OCI-LY7 (cell line): Measurements from ENCODE around the gene HMOX1.

Experiments
- EZH2phosphoT487 ChIP-seq: fragments of 200-600 bp; sonication (generic); IDR thresholded peaks from 2 replicates; pipeline ENCODE4 v1.6.1; 2018; ENCODE audit warnings: low read depth, borderline replicate concordance, mild to moderate bottlenecking, mixed run types, antibody characterized with exemption, low read length, moderate library complexity, mixed read lengths
- TF ChIP-seq, protein P1 (sequence below): fragments of 200-600 bp; sonication (generic); conservative IDR thresholded peaks from 2 replicates; pipeline ENCODE4 v1.5.1; 2014; ENCODE audit warnings: mild to moderate bottlenecking, antibody characterized with exemption, low read length, moderate library complexity, mixed read lengths

DNA sequence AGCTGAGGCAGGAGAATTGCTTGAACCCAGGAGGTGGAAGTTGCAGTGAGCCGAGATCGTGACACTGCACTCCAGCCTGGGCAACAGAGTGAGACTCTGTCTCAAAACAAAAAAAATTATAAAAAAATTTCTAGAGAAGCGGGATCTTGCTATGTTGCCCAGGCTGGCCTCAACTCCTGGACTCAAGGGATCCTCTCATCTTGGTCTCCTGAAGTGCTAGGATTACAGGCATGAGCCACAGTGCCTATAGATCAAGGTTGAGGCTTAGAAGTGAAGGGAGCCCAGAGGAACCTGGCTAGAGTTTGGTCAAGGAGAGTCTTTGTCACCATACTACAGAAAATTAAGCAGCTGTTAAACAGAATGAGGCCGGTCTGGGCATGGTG lies 17.7 kb downstream of the HMOX1 start:
- TF ChIP-seq, protein P1, sequence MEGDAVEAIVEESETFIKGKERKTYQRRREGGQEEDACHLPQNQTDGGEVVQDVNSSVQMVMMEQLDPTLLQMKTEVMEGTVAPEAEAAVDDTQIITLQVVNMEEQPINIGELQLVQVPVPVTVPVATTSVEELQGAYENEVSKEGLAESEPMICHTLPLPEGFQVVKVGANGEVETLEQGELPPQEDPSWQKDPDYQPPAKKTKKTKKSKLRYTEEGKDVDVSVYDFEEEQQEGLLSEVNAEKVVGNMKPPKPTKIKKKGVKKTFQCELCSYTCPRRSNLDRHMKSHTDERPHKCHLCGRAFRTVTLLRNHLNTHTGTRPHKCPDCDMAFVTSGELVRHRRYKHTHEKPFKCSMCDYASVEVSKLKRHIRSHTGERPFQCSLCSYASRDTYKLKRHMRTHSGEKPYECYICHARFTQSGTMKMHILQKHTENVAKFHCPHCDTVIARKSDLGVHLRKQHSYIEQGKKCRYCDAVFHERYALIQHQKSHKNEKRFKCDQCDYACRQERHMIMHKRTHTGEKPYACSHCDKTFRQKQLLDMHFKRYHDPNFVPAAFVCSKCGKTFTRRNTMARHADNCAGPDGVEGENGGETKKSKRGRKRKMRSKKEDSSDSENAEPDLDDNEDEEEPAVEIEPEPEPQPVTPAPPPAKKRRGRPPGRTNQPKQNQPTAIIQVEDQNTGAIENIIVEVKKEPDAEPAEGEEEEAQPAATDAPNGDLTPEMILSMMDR: no peak
- TF ChIP-seq EZH2phosphoT487: no peak
